ENCODE measurements around the gene TTC28.
"Not testable (repeated sequence)": the region's sequence is repeated elsewhere in the genome, so short reads cannot be mapped to it uniquely, and the experiment has no call there.

Gene TTC28

DNA sequence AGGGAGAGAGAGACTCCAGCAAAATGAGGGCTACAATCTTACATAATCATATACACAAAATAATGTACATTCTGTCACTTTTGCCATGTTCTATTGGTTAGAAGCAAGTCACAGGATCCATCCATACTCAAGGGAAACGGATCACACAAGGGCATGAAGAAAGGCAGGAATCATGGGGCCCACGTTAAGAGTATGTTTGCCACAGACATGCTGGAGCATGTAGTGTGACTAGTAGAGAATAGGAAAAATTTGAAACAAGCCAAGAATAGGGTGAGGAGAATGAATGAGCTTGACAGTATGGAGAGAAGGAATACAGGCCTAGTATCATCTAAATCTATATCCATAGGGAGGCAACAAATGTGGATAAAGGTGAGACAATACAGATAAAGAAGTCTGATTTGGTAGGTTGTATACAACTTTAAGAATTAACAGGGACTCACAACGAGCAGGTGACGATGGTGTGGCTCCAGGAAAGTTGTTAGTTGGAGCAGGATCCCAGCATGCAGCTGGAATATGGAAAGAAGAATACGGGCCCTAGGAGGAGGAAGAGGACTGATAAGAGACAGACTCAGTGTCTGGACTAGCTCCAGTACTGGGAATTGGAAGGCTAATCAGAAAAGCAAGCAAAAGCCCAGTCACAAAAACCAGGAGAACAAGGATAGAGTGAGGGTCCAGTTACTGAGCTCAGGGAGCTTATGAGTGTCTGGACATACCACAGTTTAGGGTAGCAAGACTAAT, 458.8 kb downstream of the TTC28 start:
- DNase-seq, result no peak

DNA sequence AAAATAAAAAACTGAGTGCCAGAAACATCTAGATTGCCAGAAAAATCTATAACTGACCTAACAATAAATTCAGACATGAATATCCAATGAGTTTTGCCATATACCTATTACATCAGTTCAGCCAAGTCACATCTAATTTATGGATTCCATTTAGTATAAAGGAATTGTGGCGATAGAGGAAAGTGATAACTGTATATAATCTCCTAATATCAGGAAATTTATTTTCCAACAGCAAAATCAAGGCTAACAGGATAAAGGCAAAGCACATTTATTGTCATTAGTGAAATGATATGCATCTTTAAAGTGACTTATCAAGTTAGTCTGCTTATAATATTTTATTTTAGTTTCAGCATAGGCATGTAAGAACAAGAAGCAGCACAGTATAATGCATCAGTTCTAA, 462.4 kb downstream of the TTC28 start:
- no peak for DNase-seq

DNA sequence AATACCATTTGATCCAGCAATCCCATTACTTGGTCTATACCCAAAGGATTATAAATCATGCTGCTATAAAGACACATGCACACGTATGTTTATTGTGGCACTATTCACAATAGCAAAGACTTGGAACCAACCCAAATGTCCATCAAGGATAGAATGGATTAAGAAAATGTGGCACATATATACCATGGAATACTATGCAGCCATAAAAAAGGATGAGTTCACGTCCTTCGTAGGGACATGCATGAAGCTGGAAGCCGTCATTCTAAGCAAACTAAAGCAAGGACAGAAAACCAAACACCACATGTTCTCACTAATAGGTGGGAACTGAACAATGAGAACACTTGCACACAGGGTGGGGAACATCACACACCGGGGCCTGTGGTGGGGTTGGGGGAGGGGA, 464.9 kb downstream of the TTC28 start:
- DNase-seq, result not testable (repeated sequence)

DNA sequence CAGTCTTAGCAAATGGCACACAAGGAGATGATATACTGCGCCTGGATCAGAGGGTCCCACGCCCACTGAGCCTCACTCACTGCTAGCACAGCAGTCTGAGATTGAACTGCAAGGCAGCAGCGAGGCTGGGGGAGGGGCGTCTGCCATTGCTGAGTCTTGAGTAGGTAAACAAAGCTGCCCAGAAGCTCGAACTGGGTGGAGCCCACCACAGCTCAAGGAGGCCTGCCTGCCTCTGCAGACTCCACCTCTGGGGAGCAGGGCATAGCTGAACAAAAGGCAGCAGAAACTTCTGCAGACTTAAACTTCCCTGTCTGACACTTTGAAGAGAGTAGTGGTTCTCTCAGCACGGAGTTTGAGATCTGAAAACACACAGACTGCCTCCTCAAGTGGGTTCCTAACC, 470.2 kb downstream of the TTC28 start:
- not testable (repeated sequence) for DNase-seq

DNA sequence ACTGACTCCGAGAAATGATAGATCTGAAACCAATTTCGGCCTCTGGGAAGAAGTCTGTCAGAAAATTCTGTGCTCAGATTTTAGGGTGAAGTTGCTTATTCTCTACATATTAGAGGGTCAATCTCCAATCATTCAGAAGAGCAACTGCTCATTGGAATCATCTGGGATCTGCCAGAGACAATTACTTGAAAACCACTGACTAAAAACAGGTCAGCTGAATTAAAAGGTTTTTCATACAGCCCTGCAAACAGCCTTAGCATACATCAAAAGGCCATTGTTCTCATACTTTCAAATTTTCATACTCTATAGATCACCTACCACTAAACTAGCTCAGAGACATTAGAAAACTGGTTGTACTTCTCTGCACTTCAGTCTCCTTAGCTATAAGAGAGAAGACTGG, 470.9 kb downstream of the TTC28 start:
- DNase-seq, result no peak

DNA sequence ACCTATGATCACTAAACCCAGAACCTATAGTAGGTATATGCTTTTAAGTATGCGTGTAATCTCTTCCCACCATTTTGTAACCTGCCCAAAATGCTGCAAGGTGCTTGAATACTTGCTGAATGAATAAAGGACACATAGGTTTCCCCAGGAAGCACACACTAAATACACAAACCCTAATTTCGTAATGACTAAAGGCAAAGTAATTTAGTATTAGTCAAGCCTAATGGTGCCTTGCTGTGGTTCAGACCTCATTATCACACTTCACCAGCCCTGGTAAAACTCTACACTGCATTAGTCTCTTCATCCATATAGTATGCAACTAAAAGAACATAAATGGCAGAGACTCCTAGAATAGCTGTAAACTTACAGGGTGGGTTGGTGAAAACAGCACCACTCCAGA, 471.6 kb downstream of the TTC28 start:
- no peak for DNase-seq

DNA sequence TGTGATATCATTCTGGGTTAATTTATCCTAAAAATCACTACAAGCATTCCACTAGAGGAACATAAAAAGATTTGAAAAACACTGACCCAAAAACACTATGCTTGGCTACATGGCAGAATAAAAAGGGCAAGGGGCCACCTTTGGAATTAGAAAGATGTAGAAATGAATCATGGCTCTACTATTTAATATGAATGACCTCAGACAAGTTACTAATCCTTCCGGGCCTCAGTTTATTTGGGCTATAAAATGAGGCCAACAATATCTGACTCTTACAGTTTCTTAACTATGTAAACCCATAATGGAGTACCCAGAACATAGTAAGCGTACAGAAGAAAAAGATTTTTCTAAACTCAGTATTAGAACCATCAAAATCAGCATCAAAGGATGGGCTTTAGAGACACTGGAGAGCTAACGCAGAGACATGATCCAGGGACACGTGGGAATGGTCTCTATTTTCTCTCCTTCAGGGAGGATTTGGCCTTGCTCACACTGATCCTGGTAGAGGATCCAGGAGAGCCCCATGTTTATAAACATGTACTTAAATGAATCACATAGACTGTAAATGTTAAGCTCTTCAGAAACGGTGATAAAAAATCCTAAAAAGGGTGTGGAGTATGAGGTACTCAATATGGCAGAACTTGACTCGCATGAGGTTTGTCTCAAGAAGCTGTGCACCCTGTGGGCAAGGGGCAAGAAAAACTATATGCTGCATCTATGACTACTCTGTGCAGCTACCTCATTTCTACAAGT, 472.2 kb downstream of the TTC28 start:
- DNase-seq, result no peak

DNA sequence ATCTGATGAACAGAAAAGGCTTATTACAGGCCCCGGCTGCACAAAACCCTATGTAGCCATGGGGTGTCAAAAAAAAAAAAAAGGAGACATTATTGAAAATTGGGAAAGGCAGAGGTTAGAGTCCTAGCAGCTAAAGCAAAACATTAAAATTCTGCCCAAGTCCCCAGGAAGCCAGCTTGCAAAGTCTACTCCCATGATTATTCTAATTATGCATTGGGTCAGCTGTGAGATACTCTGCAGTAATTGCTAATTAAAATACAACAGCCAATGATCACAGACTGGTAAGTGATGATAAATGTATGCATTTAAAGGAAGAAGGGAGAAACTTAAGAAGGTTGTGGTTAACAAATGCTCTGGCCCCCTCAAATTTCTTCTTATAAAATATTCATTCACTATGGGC, 473.7 kb downstream of the TTC28 start:
- DNase-seq, result no peak

DNA sequence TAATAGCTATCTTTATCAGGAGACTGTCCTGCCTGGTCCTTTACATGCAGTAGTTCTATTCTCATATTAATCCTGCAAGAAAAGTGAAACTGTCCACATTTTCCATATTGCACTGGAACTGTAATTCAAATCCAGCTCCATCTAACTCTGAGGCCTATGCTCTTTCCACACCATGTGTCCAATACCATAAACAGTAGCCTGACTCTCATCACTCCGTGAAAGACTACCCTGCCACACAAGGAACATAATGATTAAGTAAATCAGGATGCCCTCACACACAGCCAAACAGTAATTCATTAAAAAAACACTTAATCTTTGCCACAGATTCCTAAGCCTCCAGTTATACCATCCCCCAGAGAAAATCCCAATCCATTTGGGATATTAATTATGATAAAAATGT, 475.3 kb downstream of the TTC28 start:
- no peak for DNase-seq

DNA sequence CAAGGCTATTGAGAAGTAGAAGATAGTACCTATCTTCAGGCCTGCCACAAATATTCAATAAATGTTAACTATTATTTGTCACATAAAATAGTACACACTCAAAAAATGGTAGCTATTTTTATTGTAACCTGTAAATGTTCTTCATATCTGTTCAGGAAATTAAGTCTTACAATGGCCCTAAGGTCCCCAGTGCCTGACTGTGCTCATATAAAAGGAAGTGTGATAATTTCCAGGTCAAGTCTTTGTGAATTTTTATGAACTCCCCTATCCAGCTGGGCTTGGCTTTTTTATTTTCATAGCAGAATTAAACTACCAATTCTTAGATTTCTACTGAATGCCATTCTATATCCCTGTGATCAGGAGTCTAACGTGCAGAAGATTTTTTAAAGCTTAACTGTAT, 476.4 kb downstream of the TTC28 start:
- DNase-seq, result no peak

DNA sequence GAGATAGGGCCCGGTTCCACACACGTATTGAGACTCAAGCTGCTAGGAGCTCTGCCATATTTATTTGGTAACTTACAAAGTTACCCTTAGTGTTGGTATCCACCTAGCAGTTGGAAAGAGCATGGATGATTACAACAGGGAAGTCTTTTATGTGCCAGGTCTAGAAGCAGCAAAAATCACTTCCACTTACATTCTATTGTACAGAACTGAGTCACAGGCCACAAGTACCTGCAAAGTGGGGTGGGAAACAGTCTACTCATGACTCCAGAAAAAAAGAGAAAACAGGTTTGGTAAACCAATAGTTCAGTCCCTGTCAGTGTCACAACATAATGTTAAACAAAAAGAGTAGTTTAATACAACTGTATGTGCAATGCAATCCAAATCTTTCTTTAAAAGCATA, 480.9 kb downstream of the TTC28 start:
- DNase-seq, result no peak

DNA sequence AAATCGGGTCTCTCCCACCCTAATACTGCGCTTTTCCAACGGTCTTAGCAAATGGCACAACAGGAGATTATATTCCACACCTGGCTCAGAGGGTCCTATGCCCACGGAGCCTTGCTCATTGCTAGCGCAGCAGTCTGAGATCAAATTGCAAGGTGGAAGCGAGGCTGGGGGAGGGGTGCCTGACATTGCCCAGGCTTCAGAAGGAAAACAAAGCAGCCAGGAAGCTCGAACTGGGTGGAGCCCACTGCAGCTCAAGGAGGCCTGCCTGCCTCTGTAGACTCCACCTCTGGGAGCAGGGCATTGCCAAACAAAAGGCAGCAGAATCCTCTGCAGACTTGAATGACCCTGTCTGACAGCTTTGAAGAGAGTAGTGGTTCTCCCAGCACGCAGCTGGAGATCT, 488.1 kb downstream of the TTC28 start:
- not testable (repeated sequence) for DNase-seq

DNA sequence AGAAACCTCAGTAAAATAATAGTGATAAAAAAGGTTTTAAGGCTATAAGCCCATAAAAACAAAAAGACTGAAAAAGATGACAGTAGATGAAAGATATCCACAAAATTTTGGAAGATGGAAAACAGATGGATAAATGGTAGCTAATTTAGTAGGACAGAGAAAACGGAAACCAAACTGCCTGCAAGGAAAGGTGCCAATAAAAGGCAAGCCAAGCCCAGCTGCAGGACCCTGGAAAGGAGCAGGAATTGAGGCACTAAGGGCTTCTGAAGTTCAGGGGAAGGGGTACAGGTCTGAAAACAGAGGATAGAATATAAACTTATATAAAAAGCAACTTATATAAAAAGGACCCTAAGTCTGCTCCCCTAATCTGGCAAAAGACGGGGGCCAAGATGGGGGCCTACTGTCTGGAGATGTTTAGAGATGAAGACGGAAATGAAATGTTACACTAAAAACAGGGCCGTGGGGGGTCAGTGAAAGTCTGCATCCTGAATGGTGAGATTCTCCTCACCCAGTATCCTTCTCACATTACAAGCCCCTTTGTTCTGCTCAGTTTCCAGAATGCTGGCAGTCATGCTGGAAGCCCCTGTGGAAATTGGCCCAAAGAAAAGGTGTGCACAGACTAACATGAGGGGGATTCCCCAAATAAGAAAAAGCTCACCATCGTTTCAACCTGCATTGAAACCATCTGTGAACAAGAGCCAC, 491.3 kb downstream of the TTC28 start:
- no peak for DNase-seq

DNA sequence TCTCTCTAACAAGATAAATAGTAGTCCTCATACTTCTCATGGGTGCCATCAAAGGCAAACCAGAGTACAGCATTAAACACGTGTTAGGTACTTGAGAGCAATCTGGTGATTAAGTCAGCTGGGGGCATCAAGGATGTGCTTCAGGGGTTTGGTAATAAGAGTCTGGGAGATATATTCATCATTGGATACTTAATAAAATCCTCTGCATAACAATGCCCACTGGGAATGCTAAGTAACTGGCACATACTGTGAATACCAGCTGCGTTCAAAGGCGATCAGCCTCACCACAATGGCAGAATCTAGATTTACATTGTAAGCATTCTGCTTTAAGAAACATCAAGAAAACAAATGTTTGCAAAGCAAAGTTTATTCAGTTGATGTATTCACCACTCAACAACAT, 492.0 kb downstream of the TTC28 start:
- DNase-seq, result no peak

DNA sequence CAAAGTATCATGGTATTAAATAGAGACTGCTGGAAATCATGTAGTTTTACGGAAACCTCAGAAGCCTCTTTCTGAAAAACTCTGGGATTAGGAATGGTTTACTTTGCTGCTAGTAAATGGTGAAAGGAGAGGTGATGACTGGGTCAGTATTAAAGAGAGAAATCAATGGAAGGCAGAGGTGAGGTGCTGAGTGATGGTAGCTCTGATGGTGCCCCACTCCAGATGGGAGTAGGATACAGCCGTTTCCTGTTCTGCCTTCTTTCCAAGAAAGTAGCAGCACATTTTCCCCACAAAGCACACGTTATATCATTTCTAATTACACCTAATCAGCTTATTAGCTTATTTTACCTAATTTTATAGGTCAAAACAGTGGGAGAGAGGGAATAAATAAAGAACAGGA, 493.0 kb downstream of the TTC28 start:
- DNase-seq, result no peak

DNA sequence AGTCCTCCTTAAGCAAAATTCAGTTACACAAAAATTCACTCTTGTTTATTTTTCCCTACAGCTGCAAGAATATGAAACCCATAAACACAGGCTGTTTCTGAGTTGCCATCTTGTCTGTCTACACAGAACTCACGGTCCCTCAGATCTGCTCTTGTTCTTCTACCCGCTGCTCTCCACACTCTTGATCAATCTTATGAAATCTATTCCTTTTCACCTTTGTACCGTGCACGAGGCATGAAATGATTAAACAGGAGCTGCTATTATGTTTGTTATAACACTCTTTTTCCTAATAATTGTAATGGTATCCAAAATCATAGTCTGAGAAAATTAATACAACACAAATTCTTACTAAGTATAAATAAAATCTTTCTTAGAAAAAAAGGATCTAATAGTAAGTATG, 494.5 kb downstream of the TTC28 start:
- no peak for DNase-seq

DNA sequence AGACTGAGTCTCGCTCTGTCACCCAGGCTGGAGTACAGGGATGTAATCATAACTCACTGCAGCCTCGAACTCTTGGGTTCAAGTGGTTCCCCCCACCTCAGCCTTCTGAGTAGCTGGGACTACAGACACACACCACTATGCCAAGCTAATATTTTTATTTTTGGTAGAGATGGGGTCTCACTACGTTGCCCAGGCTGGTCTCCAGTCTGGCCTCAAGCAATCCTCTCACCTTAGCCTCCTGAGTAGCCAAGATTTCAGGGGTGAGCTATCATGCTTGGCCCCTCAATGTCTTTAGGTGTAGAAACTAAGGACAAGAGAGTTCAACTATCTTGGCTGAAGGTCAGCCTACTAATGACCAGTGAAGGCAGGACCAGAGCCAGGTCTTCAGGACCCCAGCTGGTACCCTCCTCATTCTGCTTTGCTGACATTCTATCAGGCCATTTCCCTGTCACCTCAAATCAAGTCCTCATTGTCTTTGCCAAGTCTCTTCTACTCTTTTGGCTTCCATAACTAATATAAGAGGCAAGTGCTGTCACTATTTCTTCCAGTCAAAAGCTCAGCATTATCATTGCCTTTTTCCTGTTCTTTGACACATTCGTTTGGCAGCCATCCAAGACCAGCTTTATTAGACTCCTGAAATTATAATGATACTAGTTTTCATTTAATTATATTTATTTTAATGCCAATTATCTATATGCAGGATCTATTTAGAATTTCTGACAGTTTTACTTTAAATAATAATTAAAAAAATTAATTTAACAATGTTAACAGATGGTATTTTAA, 496.4 kb downstream of the TTC28 start:
- no peak for DNase-seq

DNA sequence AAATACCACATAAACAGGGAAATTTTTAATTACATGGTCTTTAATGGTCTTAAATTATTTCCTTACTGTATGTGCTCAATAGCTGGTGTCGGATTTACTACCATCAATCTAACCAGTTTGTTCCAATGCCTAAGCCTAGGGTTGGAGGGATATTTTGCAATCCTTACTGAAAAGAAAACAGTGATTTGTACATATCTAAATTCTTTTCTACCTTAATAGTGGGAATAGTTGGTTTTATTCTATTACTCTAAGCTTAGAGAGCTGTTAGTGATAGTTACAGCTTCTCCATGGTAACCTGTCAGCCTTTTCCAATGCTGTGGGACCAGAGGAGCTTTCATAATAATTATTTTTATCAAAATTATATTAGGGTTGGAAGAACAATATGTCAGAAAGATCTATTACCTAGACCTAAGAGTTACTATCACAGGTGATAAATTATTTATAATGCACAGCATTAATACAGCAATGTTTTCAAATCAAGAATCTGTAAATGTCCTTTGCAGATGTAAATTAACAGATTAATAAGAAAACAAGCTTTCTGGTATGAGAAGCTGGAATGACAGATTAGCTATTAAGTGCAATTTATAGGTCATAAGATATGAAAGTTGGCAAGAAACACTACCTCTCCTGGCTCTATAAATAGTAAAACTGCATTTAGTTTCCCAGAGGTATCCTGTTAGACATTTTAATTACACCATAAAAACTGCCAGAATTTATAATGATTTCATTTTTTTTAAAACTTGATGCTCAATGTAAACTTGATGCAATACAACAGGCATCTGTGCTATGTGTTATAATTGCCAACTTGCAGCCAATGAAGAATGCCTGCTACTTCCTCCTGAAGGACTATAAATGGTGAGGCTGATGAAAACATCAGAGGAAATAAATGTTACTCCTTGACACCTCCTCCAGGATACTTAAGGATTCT, 498.6 kb downstream of the TTC28 start:
- no peak for DNase-seq

DNA sequence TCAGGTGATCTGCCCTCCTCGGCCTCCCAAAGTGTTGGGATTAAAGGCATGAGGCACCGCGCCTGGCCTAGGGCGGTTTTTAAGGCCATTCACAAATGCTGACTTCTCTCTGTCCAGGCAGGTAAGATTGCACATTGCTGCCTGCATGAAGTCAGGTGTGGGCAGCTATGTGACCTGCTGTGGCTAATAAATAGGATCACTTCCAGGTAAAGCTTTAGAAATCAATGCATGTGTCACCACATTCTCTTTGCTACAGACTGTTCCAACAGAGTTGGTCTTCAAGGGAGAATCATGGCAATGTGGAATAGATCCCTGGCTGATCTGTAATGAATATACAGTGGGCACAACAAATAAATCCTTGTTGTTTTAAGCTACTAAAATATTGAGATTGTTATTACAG, 500.2 kb downstream of the TTC28 start:
- no peak for DNase-seq

DNA sequence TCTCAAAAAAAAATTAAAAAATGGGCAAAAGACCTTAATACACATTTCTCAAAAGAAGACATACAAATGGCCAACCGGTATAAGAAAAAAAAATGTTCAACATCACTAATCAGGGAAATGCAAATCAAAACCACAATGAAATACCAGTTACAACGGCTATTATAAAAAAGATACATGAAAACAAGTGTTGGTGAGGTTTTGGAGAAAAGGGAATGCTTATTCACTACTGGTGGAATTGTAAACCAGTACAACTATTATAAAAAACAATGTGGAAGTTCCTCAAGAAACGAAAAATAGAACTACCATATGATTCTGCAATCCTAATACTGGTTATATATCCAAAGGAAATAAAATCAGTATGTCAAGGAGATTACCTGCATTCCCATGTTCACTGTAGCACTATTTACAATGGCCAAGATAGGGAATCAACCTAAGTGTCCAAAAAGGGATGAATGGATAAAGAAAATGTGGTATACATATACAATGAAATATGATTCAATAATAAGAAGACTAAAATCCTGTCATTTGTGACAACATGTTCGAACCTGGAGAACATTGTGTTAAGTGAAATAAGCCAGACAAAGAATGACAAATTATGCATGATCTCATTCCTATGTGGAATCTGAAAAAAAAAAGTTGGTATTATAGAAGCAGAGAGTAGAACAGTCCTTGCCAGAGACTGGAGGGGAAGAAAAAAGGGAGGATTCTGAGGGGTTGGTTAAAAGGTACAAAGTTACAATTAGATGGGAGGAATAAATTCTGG, 503.7 kb downstream of the TTC28 start:
- DNase-seq, result no peak

DNA sequence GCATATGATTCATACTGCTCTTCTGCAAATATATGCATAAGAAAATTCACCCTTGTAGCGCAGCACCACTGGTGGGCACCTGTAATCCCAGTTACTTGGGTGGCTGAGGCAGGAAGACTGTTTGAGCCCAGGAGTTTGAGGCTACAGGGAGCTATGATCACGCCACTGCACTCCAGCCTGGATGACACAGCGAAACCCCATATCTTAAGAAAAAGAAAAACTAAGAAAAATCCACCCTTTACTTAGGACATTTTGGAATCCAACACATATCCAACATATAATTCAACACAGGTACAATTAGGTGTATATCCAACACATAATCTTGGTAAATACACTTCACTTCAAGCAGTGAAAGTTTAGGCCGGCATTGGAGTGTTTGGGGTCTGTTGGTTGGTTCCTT, 505.1 kb downstream of the TTC28 start:
- DNase-seq, result no peak
